CD4-positive, alpha-beta T cell treated with Interleukin-12 subunit alpha and Interleukin-12 subunit beta, for 1 hour (primary cell): Measurements from ENCODE around the gene GAL.

ENCODE experiments used
- DNase-seq: peaks from one replicate; pipeline ENCODE4 v3.0.0-alpha.2; 2020

Gene GAL

DNA sequence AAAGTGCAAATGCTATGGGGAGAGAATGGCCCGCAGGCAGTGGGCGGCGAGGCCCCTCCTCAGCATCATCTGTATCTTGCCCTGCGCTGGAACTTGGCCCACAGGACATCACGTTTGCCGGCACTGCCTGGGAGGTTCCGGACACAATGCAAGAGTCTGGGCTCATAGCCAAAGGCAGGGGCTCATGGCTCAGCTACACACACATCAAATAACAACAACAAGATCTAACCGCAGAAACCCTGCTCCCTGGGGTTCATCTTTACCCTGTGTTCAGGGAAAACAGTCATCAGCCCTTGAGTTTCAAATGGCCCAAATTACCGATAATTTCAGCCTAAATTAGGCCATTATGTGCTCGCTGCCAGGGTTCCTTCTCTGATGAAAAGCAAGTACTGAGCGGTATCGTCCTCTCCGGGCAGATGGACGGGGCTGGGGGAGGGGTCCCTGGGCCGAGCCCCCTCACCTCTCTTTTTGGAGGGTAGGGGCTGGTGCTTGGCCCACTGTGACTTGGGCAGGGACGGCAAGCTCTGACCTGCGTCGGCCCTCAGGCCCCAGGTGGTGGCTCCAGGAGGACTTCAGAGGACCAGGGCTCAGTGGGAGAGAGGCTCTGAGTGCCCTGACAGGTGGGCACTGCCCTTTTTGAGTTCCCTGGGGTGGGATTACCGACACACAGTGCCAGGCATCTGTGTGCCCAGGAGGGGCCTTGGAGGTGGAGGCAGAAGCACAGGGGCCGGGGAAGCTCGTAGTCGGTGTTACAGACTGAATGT is 25.0 kb upstream of the GAL start:
- no peak for DNase-seq

DNA sequence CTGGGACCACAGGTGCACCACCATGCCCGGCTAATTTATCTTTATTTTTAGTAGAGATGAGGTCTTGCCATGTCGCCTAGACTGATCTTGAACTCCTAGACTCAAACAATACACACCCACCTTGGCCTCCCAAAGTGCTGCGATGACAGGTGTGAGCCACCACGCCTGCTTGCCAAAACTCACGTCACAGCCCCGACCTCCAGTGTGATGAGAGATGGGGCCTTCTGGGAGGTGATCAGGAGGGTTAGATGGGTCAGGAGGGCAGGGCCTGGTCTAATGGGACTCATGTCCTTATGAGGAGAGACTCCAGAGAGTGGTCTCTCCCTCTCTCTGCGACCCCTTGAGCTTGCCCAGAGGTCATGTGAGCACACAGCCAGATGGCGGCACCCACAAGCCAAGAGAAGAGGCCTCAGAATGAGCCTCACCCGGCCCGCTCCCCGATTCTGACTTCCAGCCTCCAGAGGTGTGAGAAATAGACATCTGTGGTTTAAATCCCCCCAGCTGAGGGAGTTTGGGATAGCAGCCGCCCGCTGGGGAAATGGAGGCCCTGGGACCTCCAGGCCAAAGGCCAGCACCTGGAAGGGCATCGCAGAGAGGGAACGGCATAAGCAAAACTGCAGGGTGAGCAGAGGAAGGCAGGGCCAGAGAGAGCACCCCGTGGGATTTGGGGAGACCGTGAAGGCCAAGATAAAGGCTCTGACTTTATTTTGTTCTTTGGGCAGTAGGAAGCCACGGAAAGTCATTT is 24.1 kb upstream of the GAL start:
- no peak for DNase-seq

DNA sequence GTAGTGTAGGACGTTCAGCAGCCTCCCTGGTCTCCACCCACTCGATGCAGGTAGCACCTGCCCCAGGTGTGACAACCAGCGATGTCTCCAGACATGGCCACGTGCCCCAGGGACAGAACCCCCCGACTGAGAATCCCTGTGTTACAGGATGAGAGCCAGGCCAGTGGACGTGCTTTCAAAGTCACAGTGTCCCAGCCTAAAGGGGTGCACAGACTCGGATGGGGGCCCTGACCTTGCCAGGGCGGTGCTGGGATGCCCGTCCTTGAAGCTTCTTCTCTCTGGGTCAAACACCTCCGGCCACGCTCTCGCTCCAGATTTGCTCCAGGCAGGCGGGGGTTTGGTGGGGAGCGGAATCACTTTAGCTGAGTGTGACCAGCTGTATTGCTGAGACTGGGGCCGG is 23.3 kb upstream of the GAL start:
- no peak for DNase-seq

DNA sequence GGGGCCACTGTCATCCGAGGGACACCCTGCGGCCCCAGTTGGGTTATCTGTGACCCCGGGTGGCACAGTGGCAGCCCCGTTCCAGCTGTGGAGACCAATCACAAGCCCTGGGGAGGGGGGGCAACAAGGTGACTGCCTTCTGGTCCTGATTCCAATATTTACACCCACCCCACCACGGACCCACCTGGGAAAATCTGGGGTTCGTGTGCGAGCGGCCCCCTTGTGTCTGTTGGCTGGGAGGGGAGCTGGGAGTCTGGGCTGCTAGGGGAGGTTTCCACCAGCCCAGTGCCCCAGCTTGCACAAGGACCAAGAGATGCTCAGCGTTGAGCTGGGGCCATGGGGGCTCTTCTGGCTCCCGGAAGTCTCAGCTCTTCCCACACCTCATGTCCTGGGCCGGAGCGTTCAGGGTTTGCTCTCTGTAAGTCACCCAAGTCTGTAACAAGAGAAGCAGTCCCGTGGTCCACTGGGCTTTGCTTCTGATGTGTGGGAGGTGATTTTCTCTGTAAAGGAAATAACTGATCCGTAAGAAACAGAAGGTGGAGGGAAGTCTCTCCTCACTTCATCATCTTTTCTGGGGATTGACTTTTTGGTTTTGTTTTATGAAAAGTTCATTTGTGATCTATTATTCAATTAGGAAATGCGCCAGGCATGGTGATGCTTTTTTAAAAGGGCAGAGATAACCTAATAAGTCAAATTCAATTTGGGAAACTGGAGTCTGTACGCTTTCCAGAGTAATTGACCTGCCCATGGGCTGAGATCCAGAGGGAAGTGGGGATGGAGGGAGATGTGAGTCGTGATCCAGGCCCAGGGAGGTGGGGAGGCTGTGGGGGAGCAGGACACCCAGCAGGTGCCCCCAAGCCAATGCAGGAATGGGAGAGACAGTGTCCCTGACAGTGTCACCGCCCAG is 22.4 kb upstream of the GAL start:
- no peak for DNase-seq

DNA sequence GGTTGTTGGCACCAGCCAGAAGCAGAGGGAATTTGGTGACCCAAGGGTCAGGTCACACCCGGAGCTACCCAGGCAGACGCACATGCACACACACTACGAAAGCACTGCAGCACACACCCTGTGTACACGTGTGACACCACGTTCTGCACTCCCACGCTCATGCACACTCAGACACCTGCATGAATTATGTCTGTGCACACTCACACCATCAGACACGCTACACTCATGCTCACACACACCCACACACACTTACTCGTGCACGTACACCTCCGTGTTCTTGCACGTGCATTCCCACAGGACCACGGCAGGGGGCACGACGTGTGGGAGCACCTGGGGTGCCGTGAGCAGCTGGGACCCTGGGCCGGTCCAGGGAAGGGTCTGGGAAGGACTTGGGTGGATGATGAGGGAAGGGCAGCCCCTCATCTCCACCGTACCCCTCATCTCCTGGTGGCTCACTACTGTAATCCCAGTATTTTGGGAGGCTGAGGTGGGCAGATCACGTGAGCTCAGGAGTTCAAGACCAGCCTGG is 20.8 kb upstream of the GAL start:
- DNase-seq, result no peak

DNA sequence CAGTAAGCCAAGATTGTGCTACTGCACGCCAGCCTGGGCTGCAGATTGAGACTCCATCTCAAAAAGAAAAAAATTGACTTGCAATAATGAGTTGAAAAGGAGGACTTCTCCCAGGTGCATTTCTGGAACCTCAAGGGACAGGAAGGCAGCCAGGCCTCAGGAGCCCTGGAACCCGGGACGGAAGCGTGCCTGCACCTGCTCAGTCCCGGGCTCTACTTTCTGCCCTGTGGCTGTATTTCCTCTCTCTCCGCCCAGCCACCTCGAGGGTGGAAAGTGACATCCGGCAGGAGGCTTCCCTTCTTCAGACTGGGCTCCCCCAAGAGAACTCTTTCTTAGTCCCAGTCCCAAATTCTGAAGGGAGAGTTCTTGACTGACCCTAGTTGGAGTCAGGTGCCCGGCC is 20.2 kb upstream of the GAL start:
- DNase-seq, result no peak

DNA sequence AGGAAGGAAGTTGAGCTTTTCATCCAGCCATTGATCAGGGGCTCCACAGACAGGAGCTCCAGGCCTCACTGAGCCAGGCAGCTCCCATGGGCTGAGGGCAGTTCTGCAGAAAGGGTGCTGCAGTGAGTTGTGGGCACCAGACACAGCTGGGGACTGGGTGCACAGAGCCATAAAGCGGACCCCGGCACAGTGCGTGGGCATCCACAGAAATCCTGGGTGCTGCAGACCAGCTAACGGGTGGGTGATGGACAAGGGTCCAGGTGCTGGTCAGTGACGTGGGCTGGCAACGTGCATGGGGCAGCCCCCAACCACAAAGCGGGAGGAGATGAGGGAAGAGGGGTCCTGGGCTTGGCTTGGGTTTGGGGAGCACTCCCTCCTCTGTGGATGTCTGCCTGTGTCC is 19.4 kb upstream of the GAL start:
- DNase-seq, result no peak

DNA sequence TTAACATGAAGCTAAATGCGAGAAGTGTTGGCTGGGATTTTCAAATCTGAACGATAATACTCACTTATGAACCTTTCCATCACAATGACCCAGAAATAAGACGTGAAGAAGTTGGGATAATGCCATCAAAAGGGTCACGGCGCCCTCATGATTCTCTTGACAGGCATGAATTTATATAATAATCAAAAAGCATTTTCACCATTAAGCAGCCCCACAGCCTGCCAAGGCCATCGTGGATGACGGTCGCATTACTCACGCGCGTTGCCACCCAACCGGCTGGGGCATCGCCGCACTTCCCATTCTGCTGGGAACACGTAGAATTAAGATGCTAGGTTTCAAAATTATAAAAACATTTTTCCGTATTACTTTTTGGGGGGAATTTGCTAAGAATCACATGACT is 18.9 kb upstream of the GAL start:
- DNase-seq, result no peak

DNA sequence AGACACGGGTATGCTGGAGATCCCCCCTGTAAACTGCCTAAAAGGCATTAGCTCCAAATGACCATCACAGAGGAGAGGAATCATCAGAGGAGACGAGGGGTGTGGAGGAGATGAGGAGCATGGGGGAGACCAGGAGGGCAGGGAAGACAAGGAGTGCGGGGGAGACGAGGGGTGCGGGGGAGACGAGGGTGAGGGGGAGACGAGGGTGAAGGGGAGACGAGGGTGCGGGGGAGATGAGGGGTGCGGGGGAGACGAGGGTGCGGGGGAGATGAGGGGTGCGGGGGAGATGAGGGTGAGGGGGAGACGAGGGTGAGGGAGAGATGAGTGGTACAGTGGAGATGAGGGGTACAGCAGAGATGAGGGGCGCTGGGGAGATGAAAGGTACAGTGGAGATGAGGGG is 17.5 kb upstream of the GAL start:
- no peak for DNase-seq

DNA sequence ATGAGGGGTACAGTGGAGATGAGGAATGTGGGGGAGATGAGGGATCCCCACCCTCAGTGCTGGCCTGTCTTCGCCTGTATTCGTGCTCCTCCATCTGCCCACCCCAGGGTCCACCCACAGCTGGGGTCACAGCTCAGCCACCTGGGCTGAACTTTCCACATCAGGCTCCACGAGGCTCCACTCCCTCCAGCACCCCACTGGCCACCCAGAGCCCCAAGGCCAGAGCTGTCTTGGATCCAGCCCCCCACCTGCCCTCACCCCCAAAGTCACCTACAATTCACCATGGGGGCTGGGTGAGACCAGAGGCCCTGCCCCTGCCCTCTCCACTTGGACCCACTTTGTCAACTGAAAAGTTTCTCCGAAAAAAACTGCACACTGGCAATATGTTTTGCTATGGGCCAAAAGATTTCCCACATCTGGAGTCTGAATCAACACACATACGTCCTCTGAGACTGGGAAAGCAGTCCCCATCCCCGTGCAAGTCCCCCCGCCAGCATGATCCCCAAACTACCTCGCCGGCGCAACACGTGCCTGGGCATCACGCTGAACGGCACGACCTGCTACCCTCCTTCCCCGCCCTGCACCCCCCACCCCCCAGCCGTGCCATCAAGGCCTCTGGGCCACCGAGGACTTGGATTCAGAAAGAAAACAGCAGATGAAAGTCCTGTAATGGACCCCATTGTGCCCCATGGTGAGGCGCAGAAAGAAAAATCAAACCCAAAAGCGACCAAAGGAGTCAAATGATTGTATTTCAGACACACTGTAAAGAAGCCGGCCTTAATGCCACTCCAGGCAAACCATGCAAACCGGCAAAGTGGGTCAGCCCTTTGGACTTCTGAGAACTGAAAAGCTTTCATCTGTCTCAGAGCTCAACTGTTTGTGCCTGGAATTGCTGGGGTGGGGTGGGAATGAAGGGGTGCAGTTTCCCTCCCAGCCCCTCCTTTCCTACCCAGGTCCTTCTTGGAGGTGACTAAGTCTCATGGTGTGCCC is 16.5 kb upstream of the GAL start:
- DNase-seq, result no peak

DNA sequence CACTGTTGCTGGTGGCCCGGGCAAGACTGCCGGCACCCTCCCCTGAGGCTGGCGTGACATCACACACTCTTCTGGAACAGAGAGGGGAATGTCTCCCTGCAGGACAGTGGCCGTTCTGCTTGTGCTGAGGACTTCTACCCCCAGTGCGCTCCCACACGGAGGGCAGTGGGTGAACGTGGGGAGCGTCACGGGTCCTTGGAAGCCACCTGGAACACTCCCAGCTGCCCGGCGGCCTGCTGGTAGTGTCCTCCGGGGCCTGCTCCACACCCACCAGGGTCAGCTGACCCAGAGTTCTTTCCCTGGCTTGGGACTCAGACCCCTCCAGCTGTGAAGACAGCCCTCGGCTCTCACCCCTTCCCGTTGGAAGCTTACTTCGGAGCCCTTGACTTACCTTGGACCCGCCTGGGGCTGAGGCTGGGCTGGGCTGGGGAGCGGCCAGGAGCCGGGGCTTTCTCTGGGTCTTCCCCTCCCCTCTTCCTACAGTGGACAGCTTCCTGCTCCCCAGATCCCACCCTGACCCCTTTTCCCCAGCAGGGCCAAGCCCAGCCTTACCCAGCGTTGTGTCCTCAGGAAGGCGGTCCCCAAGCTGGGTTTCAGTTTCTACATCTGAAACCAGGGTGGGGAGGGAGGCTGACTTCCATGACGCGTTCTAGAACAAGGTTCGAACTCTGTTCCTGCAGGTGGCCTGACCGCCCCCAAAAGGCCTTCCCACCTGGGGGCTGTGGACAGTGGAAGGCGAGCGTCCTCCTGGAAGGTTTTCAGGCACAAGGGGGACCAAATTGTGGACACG is 14.8 kb upstream of the GAL start:
- DNase-seq, result no peak

DNA sequence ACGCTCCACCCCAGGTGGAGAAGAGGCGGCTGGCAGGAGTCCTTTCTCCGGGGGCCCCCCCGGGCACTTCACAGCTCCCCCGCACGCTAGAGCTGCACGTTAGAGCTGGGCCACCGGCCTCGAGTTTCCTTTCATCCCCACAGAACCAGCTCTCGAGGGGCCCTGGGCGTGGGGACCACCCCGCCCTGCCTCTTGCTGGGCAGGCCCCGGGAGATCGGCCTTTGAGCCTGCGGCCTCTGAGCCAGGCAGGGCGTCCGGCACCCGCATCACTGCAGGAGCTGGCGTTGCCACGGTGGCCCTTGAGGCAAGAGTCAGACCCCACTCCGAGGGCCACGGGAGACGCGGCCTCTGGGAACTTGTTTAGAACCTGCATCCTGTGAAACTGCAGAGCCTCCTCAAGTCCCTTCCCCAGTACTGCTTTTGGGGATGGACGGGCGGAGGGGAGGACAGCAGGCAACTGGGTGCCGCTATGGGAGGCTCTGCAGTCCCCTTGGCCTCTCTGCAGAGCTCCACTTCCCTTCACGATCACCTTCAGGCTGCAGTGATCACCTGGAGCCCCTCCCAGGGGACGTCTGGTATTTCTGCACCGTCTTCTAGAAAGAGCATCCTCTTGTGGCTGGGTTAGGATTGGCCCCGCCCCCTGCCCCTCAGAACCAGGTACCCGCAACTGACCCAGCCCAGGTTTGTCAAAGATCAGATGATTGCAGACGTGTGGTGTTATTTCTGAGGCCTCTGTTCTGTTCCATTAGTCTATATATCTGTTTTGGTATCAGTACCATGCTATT is 13.9 kb upstream of the GAL start:
- DNase-seq, result no peak

DNA sequence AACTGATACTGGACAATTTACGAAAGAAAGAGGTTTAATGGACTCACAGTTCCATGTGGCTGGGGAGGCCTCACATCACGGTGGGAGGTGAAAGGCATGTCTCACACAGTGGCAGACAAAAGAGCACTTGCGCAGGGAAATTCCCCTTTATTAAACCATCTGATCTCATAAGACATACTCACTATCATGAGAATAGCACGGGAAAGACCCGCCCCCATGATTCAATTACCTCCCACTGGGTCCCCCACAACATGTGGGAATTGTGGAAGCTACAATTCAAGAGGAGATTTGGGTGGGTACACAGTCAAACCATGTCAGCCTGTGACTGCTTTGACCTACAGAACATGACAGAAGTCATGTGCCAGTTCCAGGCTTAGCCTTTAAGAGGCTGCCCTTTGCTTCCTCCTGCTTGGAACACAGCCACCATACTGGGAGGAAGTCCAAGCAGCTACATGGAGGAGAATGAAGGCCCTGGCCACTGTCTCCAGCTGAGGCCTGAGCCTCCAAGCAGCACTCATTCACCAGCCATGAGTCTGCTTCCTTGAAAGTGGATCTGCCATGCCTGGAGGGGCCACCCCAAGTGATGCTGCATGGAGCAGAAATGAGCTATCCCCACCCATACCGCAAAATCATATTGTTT is 10.9 kb upstream of the GAL start:
- DNase-seq, result no peak

DNA sequence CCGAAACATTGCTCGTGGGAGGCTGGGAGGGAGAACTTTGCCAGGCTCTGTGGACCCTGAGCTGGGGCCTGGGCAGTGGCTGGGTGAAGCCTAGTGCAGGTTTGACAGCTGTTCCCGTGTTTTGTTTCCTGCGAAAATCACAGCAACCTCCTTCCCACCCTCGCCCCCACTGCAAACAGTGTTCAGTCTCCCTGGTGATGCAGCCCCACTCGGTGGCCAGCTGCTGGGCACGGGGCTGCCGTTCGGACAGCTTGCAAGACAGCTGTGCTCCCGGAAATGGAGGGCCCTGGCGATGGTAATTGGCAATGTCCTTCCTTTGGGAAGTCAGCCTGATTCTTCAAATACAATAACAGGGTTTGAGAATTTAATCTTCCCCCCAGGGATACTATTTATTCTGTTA is 10.4 kb upstream of the GAL start:
- no peak for DNase-seq

DNA sequence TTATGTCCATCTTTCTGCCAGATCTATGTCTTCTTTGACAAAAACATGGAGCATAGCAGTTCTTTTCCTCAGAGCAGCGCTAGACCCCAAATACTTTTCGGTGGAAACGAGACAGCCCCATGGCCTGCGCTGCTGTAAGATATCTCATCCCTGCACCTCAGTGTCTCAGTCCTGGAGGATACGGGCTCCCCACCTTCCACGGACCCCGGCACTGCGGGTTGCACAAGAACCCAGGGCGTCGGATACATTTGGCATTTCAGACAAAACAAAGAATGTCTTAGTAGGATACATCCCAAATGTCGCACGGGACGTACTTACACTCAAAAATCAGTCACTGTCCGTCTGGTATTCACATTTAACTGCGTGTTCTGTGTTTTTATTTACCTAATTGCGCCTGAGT is 9.9 kb upstream of the GAL start:
- no peak for DNase-seq

DNA sequence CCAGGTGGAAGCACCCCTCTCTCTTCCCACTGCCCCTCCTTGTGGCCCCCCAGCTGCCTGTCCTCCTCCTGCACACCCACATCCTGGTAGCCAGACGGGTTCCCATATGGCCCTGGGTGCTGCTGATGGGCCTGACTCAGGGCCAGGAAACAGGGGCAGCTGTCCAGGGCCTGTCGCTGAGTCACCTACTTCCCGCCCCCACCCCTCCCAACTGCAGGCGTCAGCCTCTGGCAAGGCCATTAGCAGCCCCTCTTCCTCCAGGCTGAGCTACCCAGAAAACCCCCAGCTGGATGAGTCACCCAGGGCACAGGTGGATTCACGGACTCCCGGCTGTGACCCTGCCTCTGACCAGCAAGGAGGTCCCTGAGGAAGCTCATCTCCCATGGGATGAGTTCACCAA is 6.9 kb upstream of the GAL start:
- DNase-seq, result no peak

DNA sequence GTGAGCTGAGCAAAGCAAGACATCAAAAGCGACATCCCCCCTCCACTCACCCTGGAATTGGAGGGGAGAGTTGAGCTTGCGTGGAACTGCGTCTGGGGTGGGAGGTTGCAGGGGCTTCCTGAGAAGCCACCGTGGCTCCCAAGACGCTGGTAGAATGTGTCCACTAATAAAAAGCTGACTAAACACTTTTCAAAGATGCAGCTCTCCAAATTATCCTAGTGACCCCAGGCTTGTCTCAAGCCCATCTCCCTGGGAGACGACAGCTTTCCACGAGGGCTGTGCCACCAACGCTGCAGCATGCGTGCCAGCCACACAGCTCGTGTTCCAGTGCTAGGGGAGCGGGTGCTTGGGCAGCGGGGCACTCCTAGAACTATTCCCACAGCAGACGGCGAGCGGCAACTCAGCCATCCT is 6.3 kb upstream of the GAL start:
- no peak for DNase-seq

DNA sequence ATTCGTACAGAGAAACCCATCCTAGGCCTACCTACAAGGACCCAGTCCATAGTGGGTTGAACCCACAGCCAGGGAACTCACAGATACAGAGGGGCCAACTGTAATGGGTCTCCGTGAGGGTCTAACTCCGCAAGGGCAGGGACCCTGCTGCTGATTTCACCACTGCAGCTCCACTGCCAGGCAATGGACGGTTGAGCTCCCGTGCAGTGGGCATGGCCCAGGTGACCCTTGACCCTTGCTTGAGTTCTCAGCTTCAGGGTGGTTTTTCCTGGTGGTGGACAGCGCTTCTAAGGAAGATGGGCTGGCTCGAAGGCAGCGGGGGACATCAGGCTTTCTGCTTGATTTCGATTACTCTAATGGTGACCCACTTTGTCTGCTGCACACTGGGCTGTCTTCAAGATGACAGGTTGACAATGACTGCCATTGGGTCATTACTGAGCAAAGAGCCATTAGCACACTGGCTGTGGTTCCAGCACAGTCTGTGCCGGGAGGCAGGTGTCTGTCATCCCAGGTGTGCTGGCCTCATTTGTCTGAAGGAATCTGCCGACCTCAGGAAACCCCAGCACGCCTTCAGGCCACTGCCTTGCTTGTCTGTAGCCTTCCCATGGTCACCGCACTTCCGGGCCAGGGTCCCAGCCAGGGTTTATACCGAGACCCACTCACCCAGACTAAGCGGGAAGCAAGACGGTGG is 3.7 kb upstream of the GAL start:
- no peak for DNase-seq

DNA sequence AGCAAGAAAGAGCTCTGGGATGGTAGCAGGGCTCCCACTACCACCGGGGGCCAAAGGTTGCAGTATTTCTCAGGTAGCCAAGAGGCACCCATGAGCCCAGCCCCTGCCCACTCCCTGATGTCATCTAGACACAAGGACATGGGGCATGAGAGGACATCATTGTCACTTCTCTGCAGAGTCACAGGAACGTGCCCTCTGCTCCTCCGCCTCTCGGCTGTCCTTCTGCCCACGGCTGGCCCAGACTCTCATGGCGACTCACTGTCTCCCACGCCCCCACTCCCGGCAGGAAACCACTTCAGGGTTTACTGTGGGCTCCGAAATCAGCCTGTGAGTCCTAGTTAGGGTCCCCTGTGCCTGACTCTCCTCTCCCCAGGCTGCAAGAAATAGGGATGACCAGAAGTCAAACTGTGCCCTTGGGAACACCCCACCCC is 1.8 kb upstream of the GAL start:
- no peak for DNase-seq
